ENCODE measurements around the gene NELFA. TPM values are rescaled to one million over a fixed set of nuclear protein-coding genes. Genes with fewer than 3 reads are reported as not detected.

The NELFA gene
- total and polyA plus RNA-seq, 3 experiments from 2014 or later, result 31.2 to 44.6 (median 42.5) TPM

GRCh38 chr4:1979477-1980196, 29.1 kb downstream of the NELFA start:
- no peak for DNase-seq
- POLR2A ChIA-PET, result no interaction called here
- no peak overlapping the region for H3K4me3 ChIP-seq (ENCODE audit: low read length)
- H3K9me3 ChIP-seq (ENCODE audit: low read length), result no peaks in the 10 kb centered on the region
- H3K9me3 Mint-ChIP-seq, result no peaks in the 10 kb centered on the region
- H3K27me3 ChIP-seq (ENCODE audit: insufficient read depth, low read length, poor library complexity, severe bottlenecking), result no peaks in the 10 kb centered on the region
- H3K27me3 Mint-ChIP-seq, result no peaks in the 10 kb centered on the region
- H3K27ac ChIP-seq (ENCODE audit: low read depth, low read length), result no peak overlapping the region
- H3K36me3 ChIP-seq (ENCODE audit: insufficient read depth, low read length), result peaks cover 20% of the 10 kb centered on the region
- H3K4me1 ChIP-seq (ENCODE audit: insufficient read depth, low read length), result no peaks in the 10 kb centered on the region
- CTCF ChIA-PET, result no interaction called here
- H3K4me1 Mint-ChIP-seq, result peaks cover 0 to 2% (median 0%) of the 10 kb centered on the region in 3 donors
- no peak overlapping the region for H3K4me3 Mint-ChIP-seq
- H3K36me3 Mint-ChIP-seq, result peaks cover 5 to 92% (median 19%) of the 10 kb centered on the region in 3 donors
- H3K27ac Mint-ChIP-seq, result peak overlapping the region in 4 of 8 donors; percentile 8 to 80 (median 59)

- no peak overlapping the region for H3K27ac ChIP-seq (ENCODE audit: low read depth, low read length)
- Mint-ChIP-seq H3K36me3 (peaks cover 5 to 90% (median 19%) of the 10 kb centered on the region in 3 donors), H3K9me3 (no peaks in the 10 kb centered on the region), H3K27ac (peak overlapping the region in 2 of 8 donors; percentile 4 to 73), H3K27me3 (no peaks in the 10 kb centered on the region), H3K4me3 (no peak overlapping the region), H3K4me1 (peaks cover 0 to 2% (median 0%) of the 10 kb centered on the region in 3 donors)
- no peaks in the 10 kb centered on the region for H3K27me3 ChIP-seq (ENCODE audit: insufficient read depth, low read length, poor library complexity, severe bottlenecking)
- H3K4me1 ChIP-seq (ENCODE audit: insufficient read depth, low read length), result no peaks in the 10 kb centered on the region
- POLR2A ChIA-PET, result no interaction called here
- H3K9me3 ChIP-seq (ENCODE audit: low read length), result no peaks in the 10 kb centered on the region
- H3K36me3 ChIP-seq (ENCODE audit: insufficient read depth, low read length), result peaks cover 20% of the 10 kb centered on the region
- CTCF ChIA-PET, result no interaction called here
- DNase-seq, result no peak
- H3K4me3 ChIP-seq (ENCODE audit: low read length), result no peak overlapping the region
Observed at GRCh38 chr4:1978741-1979476, 29.9 kb downstream of the NELFA start.

- peaks cover 5 to 91% (median 19%) of the 10 kb centered on the region in 3 donors for H3K36me3 Mint-ChIP-seq
- Histone ChIP-seq H3K27me3 (ENCODE audit: insufficient read depth, low read length, poor library complexity, severe bottlenecking) (no peaks in the 10 kb centered on the region), H3K4me1 (ENCODE audit: insufficient read depth, low read length) (no peaks in the 10 kb centered on the region), H3K9me3 (ENCODE audit: low read length) (no peaks in the 10 kb centered on the region), H3K36me3 (ENCODE audit: insufficient read depth, low read length) (peaks cover 14% of the 10 kb centered on the region), H3K27ac (ENCODE audit: low read depth, low read length) (no peak overlapping the region), H3K4me3 (ENCODE audit: low read length) (no peak overlapping the region)
- H3K27ac Mint-ChIP-seq, result peak overlapping the region in 1 of 8 donors; percentile 78
- no peak overlapping the region for H3K4me3 Mint-ChIP-seq
- DNase-seq, result no peak
- no peaks in the 10 kb centered on the region for H3K9me3 Mint-ChIP-seq
- ChIA-PET POLR2A (no interaction called here), CTCF (no interaction called here)
- peaks cover 0 to 2% (median 0%) of the 10 kb centered on the region in 3 donors for H3K4me1 Mint-ChIP-seq
- H3K27me3 Mint-ChIP-seq, result no peaks in the 10 kb centered on the region
Observed at GRCh38 chr4:1978226-1978625, 30.5 kb downstream of the NELFA start.

- Histone ChIP-seq H3K4me1 (ENCODE audit: insufficient read depth, low read length) (no peaks in the 10 kb centered on the region), H3K36me3 (ENCODE audit: insufficient read depth, low read length) (peaks cover 12% of the 10 kb centered on the region), H3K27me3 (ENCODE audit: insufficient read depth, low read length, poor library complexity, severe bottlenecking) (no peaks in the 10 kb centered on the region), H3K9me3 (ENCODE audit: low read length) (no peaks in the 10 kb centered on the region), H3K27ac (ENCODE audit: low read depth, low read length) (no peak overlapping the region), H3K4me3 (ENCODE audit: low read length) (no peak overlapping the region)
- ChIA-PET CTCF (no interaction called here), POLR2A (no interaction called here)
- H3K36me3 Mint-ChIP-seq, result peaks cover 5 to 86% (median 13%) of the 10 kb centered on the region in 3 donors
- no peaks in the 10 kb centered on the region for H3K27me3 Mint-ChIP-seq
- H3K4me3 Mint-ChIP-seq, result no peak overlapping the region
- H3K27ac Mint-ChIP-seq, result no peak overlapping the region
- H3K9me3 Mint-ChIP-seq, result no peaks in the 10 kb centered on the region
- DNase-seq, result no peak
- H3K4me1 Mint-ChIP-seq, result no peaks in the 10 kb centered on the region
Observed at GRCh38 chr4:1976416-1977352, 32.1 kb downstream of the NELFA start.

GRCh38 chr4:1975880-1976279, 32.9 kb downstream of the NELFA start:
- Mint-ChIP-seq H3K36me3 (peaks cover 5 to 82% (median 16%) of the 10 kb centered on the region in 3 donors), H3K27ac (no peak overlapping the region), H3K4me1 (no peaks in the 10 kb centered on the region), H3K27me3 (no peaks in the 10 kb centered on the region), H3K9me3 (no peaks in the 10 kb centered on the region), H3K4me3 (no peak overlapping the region)
- Histone ChIP-seq H3K27ac (ENCODE audit: low read depth, low read length) (no peak overlapping the region), H3K4me3 (ENCODE audit: low read length) (no peak overlapping the region), H3K4me1 (ENCODE audit: insufficient read depth, low read length) (no peaks in the 10 kb centered on the region), H3K9me3 (ENCODE audit: low read length) (no peaks in the 10 kb centered on the region), H3K27me3 (ENCODE audit: insufficient read depth, low read length, poor library complexity, severe bottlenecking) (no peaks in the 10 kb centered on the region), H3K36me3 (ENCODE audit: insufficient read depth, low read length) (peaks cover 9% of the 10 kb centered on the region)
- CTCF ChIA-PET, result no interaction called here
- no peak for DNase-seq
- POLR2A ChIA-PET, result no interaction called here

GRCh38 chr4:1975391-1975801, 33.4 kb downstream of the NELFA start:
- POLR2A ChIA-PET, result no interaction called here
- H3K4me1 ChIP-seq (ENCODE audit: insufficient read depth, low read length), result no peaks in the 10 kb centered on the region
- no peaks in the 10 kb centered on the region for H3K27me3 ChIP-seq (ENCODE audit: insufficient read depth, low read length, poor library complexity, severe bottlenecking)
- Mint-ChIP-seq H3K4me1 (no peaks in the 10 kb centered on the region), H3K9me3 (no peaks in the 10 kb centered on the region), H3K4me3 (no peak overlapping the region), H3K36me3 (peaks cover 5 to 80% (median 14%) of the 10 kb centered on the region in 3 donors), H3K27ac (no peak overlapping the region), H3K27me3 (no peaks in the 10 kb centered on the region)
- H3K9me3 ChIP-seq (ENCODE audit: low read length), result no peaks in the 10 kb centered on the region
- H3K36me3 ChIP-seq (ENCODE audit: insufficient read depth, low read length), result peaks cover 9% of the 10 kb centered on the region
- no peak overlapping the region for H3K4me3 ChIP-seq (ENCODE audit: low read length)
- peak in 1 of 5 donors; percentile 40 for DNase-seq
- H3K27ac ChIP-seq (ENCODE audit: low read depth, low read length), result no peak overlapping the region
- CTCF ChIA-PET, result no interaction called here

- Histone ChIP-seq H3K4me1 (ENCODE audit: insufficient read depth, low read length) (no peaks in the 10 kb centered on the region), H3K4me3 (ENCODE audit: low read length) (no peak overlapping the region), H3K27ac (ENCODE audit: low read depth, low read length) (no peak overlapping the region), H3K27me3 (ENCODE audit: insufficient read depth, low read length, poor library complexity, severe bottlenecking) (no peaks in the 10 kb centered on the region), H3K36me3 (ENCODE audit: insufficient read depth, low read length) (peaks cover 9% of the 10 kb centered on the region), H3K9me3 (ENCODE audit: low read length) (no peaks in the 10 kb centered on the region)
- CTCF ChIA-PET, result no interaction called here
- H3K36me3 Mint-ChIP-seq, result peaks cover 5 to 80% (median 11%) of the 10 kb centered on the region in 3 donors
- H3K27me3 Mint-ChIP-seq, result no peaks in the 10 kb centered on the region
- POLR2A ChIA-PET, result no interaction called here
- no peaks in the 10 kb centered on the region for H3K9me3 Mint-ChIP-seq
- H3K4me3 Mint-ChIP-seq, result no peak overlapping the region
- no peak overlapping the region for H3K27ac Mint-ChIP-seq
- H3K4me1 Mint-ChIP-seq, result peaks cover 0 to under 1% (median 0%) of the 10 kb centered on the region in 3 donors
- DNase-seq, result no peak
Observed at GRCh38 chr4:1974840-1975239, 33.9 kb downstream of the NELFA start.

All from CD8-positive, alpha-beta memory T cell (primary cell).